ENCODE data around the gene GON4L. TPM values are rescaled to one million over a fixed set of nuclear protein-coding genes. Genes with fewer than 3 reads are reported as not detected.

GON4L gene
- total RNA-seq, 6 experiments from 2014 or later, result 10.7 to 23.2 (median 20.1) TPM

DNA sequence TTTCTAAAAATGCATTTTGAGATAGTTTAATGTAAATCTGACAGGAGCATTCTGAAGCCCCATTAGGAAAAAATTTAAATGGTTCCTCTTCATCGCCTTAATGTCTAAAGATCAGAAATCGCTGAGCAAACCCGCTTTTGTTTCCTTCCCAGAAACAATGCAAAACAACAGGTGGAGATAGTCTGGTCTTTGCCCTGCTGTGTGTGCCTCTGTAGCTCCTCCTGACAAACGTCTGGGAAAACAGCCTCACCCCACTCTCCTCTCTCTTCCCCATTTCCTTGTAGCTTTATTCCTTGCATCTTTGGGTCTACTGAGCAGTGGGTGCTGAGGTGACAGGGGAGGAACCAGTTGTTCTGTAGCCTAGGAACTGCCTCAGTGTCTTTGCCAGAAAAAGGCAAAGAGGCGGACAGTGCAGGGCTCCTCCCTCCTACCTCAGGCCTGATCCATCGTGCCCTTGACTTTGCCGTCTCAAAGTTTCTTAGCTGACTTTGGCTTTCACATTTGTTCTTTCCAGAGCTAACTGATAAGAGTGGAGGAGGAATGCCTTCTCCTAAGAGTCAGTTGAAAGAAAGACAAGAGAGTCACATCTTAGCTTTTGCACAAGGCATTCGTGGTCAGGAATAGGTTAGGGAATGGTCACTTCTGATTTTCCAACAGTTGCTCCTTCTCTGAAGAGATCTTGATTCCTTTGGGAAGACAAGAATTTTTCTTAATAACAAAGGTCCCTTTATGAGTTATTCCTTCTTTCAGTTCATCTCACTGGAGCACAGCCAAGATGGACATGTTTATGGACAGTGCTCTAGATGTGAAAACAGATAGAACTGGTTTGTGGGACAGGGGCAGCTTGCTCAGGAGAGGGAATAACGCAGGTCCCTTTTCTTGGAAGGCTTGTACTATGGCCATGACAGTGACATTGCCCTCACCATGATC is 27.3 kb upstream of the GON4L start:
- H3K9me3 ChIP-seq, result no peaks in the 10 kb centered on the region
- no peaks in the 10 kb centered on the region for H3K4me1 ChIP-seq
- no peaks in the 10 kb centered on the region for H3K27me3 ChIP-seq
- ATAC-seq (no peak), DNase-seq (no peak)
- intact Hi-C loops (cut with DNase I), result no loop called here
- H3K27ac ChIP-seq, result no peak overlapping the region
- TF ChIP-seq, protein P1, sequence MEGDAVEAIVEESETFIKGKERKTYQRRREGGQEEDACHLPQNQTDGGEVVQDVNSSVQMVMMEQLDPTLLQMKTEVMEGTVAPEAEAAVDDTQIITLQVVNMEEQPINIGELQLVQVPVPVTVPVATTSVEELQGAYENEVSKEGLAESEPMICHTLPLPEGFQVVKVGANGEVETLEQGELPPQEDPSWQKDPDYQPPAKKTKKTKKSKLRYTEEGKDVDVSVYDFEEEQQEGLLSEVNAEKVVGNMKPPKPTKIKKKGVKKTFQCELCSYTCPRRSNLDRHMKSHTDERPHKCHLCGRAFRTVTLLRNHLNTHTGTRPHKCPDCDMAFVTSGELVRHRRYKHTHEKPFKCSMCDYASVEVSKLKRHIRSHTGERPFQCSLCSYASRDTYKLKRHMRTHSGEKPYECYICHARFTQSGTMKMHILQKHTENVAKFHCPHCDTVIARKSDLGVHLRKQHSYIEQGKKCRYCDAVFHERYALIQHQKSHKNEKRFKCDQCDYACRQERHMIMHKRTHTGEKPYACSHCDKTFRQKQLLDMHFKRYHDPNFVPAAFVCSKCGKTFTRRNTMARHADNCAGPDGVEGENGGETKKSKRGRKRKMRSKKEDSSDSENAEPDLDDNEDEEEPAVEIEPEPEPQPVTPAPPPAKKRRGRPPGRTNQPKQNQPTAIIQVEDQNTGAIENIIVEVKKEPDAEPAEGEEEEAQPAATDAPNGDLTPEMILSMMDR (IDR thresholded peaks at IDR 0.05), result no peak
- no peak for TF ChIP-seq POLR2A (IDR thresholded peaks at IDR 0.05)
- H3K4me3 ChIP-seq, result no peak overlapping the region
- 66% methylated on average over 9 of the region's 9 CpGs for WGBS (ENCODE audit: insufficient coverage, low coverage, low lambda C conversion rate, missing lambda C conversion rate)
- no peaks in the 10 kb centered on the region for H3K36me3 ChIP-seq

DNA sequence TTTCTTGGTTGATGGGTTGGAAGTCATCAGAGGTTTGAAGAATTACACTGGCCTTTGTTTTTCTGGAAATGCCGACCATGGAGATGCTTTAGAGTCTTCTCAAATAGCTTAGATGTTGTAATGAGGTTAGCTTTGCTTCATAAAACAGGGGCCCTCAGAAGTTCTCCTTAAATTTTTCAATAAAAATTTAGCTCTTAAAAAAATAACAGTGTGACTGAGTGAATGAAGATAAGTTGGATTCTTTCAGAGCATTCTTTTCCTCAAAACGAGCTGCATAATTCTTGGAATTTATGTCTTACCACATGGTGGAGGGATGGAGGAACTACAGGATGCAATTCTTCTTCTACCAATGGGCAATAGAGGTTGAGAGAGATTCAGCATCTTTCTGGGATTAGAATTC is 25.8 kb upstream of the GON4L start:
- no peak for TF ChIP-seq POLR2A (IDR thresholded peaks at IDR 0.05)
- TF ChIP-seq, protein P1 (IDR thresholded peaks at IDR 0.05), result no peak
- 33% methylated on average over 1 of the region's 2 CpGs for WGBS (ENCODE audit: insufficient coverage, low coverage, low lambda C conversion rate, missing lambda C conversion rate)

DNA sequence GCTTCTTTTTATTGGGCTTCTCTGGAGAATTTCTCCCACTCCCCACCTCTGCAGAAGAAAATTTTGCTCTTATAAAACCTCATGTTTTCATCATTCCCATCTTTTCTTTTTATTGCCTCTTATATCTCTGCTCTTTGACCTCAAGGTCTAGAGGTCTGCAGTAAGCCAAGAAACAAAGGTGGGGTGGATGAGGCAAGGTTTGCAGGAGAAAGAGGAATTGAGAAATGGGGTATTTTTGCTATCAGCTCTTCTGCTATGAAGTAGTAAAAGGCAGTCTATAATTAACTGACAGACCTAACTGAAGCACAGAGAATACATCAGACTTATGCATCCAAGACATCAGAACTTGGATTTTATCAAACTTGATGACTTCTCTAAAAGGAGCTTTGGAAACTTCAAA is 25.2 kb upstream of the GON4L start:
- Histone ChIP-seq H3K36me3 (no peaks in the 10 kb centered on the region), H3K9me3 (no peaks in the 10 kb centered on the region), H3K4me3 (no peak overlapping the region), H3K4me1 (no peaks in the 10 kb centered on the region), H3K27ac (no peak overlapping the region), H3K27me3 (no peaks in the 10 kb centered on the region)
- no peak for DNase-seq
- no peak for ATAC-seq
- no peak for TF ChIP-seq POLR2A (IDR thresholded peaks at IDR 0.05)
- TF ChIP-seq, protein P1 (IDR thresholded peaks at IDR 0.05), result no peak
- intact Hi-C loops (cut with DNase I), result no loop called here

More for the DNA sequence above, 25.8 kb upstream of the GON4L start:
- Histone ChIP-seq H3K36me3 (no peaks in the 10 kb centered on the region), H3K27me3 (no peaks in the 10 kb centered on the region), H3K27ac (no peak overlapping the region), H3K4me1 (no peaks in the 10 kb centered on the region), H3K4me3 (no peak overlapping the region), H3K9me3 (no peaks in the 10 kb centered on the region)
- DNase-seq (no peak), ATAC-seq (no peak)
- intact Hi-C loops (cut with DNase I), result no loop called here

DNA sequence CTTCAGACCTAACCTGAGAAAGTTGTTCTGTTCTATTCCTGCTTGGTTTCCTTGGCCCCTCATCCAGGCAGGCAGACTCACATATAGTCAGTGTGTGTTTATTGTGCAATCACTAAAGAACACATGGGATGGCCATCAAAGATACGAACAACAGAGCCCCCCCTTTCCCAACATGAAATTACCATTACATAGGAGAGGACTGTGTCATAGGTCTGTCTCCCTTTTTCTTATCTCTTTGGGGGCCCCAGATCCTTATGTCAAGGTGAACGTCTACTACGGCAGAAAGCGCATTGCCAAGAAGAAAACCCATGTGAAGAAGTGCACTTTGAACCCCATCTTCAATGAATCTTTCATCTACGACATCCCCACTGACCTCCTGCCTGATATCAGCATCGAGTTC is 23.9 kb upstream of the GON4L start:
- DNase-seq (no peak), ATAC-seq (no peak)
- Histone ChIP-seq H3K36me3 (no peaks in the 10 kb centered on the region), H3K4me3 (no peak overlapping the region), H3K4me1 (no peaks in the 10 kb centered on the region), H3K9me3 (no peaks in the 10 kb centered on the region), H3K27ac (no peak overlapping the region), H3K27me3 (no peaks in the 10 kb centered on the region)
- 64% methylated on average over 6 of the region's 6 CpGs for WGBS (ENCODE audit: insufficient coverage, low coverage, low lambda C conversion rate, missing lambda C conversion rate)
- TF ChIP-seq, protein P1 (IDR thresholded peaks at IDR 0.05), result no peak
- TF ChIP-seq POLR2A (IDR thresholded peaks at IDR 0.05), result no peak
- intact Hi-C loops (cut with DNase I), result no loop called here
